ENCODE results near the gene RDH16. TPM values are rescaled to one million over a fixed set of nuclear protein-coding genes. Genes with fewer than 3 reads are reported as not detected.
"Not testable (repeated sequence)": the region's sequence is repeated elsewhere in the genome, so short reads cannot be mapped to it uniquely, and the experiment has no call there.

Gene RDH16
- total RNA-seq, 6 experiments from 2014 or later, result 84.6 to 481 (median 147) TPM

DNA sequence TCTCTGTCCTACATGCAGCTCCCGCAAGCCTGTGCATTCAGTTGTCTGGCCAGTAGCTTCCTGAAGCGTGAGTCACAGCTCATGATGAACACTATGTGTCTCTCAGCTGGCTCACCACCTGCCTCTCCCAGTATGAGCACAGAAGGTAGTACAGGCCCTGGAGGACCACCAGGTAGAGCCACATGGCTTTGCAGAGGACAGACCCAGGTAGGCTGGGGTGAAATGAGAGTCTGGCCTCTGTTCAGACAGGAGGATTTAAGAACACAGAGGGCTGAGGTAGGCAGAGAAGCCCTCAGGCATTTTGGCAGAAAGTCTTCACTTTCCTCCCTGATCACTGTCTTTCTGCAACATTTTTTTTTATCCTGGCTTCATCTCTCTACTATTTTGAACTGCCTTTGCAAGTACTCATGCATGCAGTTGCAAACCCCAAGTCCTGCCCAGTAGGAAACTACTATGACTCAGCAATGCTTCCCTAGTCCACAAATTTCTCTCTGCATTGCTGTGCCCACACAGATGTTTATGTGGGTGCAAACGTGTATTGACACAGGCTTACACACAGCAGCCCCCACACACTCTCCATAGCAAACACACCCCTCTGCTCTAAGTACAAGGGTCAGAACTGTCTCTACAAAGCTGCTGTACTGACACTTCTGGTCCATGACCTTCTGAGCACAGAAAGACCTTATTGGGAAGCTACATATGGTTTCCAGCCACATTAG, 15.9 kb downstream of the RDH16 start:
- peak overlapping the region in 2 of 3 donors; percentile 29 to 73 for H3K27ac ChIP-seq
- H3K4me3 ChIP-seq, result no peak overlapping the region
- H3K36me3 ChIP-seq, result no peaks in the 10 kb centered on the region
- H3K4me1 ChIP-seq, result peaks cover 0 to 22% (median 10%) of the 10 kb centered on the region in 4 donors
- intact Hi-C loops (cut with DNase I), result no loop called here
- TF ChIP-seq, protein P1, sequence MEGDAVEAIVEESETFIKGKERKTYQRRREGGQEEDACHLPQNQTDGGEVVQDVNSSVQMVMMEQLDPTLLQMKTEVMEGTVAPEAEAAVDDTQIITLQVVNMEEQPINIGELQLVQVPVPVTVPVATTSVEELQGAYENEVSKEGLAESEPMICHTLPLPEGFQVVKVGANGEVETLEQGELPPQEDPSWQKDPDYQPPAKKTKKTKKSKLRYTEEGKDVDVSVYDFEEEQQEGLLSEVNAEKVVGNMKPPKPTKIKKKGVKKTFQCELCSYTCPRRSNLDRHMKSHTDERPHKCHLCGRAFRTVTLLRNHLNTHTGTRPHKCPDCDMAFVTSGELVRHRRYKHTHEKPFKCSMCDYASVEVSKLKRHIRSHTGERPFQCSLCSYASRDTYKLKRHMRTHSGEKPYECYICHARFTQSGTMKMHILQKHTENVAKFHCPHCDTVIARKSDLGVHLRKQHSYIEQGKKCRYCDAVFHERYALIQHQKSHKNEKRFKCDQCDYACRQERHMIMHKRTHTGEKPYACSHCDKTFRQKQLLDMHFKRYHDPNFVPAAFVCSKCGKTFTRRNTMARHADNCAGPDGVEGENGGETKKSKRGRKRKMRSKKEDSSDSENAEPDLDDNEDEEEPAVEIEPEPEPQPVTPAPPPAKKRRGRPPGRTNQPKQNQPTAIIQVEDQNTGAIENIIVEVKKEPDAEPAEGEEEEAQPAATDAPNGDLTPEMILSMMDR (IDR thresholded peaks at IDR 0.05), result no peak
- TF ChIP-seq POLR2A (IDR thresholded peaks at IDR 0.05), result no peak
- H3K9me3 ChIP-seq, result no peaks in the 10 kb centered on the region
- DNase-seq (peak in 1 of 3 donors; percentile 61), ATAC-seq (peak; percentile 86 to 92 (median 90))
- H3K27me3 ChIP-seq, result no peaks in the 10 kb centered on the region
- WGBS (ENCODE audit: insufficient coverage, low coverage, low lambda C conversion rate, missing lambda C conversion rate), result no CpG with 5 or more reads among the region's 3 CpGs

DNA sequence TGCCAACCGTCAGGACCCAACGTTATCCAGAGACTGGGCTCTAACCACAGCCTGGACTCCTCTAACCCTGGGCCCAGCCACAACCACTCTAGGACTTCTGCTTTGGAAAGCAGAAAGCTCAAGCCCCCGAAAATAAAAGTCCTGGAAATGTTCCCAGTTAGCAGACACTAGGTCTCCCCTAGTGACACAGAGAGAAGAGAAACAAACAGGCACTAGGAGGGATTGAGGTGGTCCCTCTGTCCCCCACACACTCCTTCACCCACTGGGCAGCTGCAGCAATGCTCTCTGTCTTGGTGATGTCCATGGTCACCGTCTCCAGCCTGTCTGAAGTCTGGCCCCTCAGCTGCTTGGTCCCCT, 16.5 kb downstream of the RDH16 start:
- H3K9me3 ChIP-seq; ATAC-seq; H3K4me3 ChIP-seq; H3K27me3 ChIP-seq; H3K36me3 ChIP-seq; intact Hi-C loops (cut with DNase I); DNase-seq: not testable (repeated sequence)
- Histone ChIP-seq H3K27ac (peak overlapping the region in 1 of 3 donors; percentile 73), H3K4me1 (peaks cover 0 to 22% (median 10%) of the 10 kb centered on the region in 4 donors)
- no CpG with 5 or more reads among the region's 4 CpGs for whole genome bisulfite sequencing (ENCODE audit: insufficient coverage, low coverage, low lambda C conversion rate, missing lambda C conversion rate)

DNA sequence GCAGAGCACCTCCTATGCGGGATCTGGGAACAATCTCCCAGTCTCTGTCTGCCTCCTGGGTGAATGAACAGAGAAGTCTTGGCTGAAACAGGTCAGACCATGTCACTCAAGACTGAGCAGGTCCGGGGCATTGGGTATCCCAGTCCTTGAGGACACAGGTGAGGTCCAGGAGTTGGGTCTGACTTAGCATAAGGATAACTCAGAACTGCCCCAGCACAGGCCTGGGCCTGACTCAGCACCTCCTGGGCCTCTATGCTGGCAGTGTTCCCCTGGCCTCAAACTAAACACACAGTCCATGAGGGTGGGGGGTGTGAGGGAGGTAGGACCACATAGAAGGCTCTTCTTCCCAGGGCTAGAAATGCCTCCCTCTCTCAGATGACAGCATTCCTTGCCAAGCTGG, 21.7 kb downstream of the RDH16 start:
- Histone ChIP-seq H3K27me3 (no peaks in the 10 kb centered on the region), H3K36me3 (no peaks in the 10 kb centered on the region), H3K4me1 (peaks cover 0 to 11% (median 0%) of the 10 kb centered on the region in 4 donors), H3K9me3 (no peaks in the 10 kb centered on the region), H3K4me3 (no peak overlapping the region), H3K27ac (no peak overlapping the region)
- intact Hi-C loops (cut with DNase I), result no loop called here
- WGBS (ENCODE audit: insufficient coverage, low coverage, low lambda C conversion rate, missing lambda C conversion rate), result 100% methylated on average over 1 of the region's 2 CpGs
- no peak for ATAC-seq
- no peak for TF ChIP-seq POLR2A (IDR thresholded peaks at IDR 0.05)
- TF ChIP-seq, protein P1 (IDR thresholded peaks at IDR 0.05), result no peak
- no peak for DNase-seq

DNA sequence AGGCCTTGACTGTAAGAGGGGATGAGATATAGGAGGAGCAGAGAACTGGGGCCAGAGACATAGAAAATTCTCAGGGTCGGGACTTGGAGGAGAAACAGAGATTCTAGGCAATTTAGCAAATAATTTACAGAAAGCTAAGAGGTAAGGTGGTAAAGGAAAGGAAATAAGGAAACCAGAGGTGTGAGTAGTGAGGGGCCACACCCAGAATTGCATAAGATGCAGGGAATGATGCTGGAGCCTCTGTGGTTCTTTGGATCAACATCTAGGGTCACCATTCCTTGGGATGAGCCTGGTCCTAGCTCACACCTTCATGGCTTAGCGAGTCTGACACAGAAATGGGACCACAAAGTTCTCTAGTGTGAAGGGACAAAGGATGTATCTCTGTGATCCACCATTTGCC, 22.3 kb downstream of the RDH16 start:
- intact Hi-C loops (cut with DNase I), result no loop called here

More for the DNA sequence above, 22.3 kb downstream of the RDH16 start:
- Histone ChIP-seq H3K27me3 (no peaks in the 10 kb centered on the region), H3K36me3 (no peaks in the 10 kb centered on the region), H3K9me3 (no peaks in the 10 kb centered on the region), H3K4me1 (peaks cover 0 to 11% (median 0%) of the 10 kb centered on the region in 4 donors), H3K27ac (no peak overlapping the region), H3K4me3 (no peak overlapping the region)
- DNase-seq (no peak), ATAC-seq (no peak)
- TF ChIP-seq, protein P1 (IDR thresholded peaks at IDR 0.05), result no peak
- TF ChIP-seq POLR2A (IDR thresholded peaks at IDR 0.05), result no peak
- 85% methylated on average over 2 of the region's 2 CpGs for WGBS (ENCODE audit: insufficient coverage, low coverage, low lambda C conversion rate, missing lambda C conversion rate)
